Hepatocyte (in vitro differentiated cells): ENCODE results near the gene CAPN13.

Source experiments
- EZH2phosphoT487 ChIP-seq: fragments of 200-600 bp; sonication (generic); IDR thresholded peaks from one replicate; pipeline ENCODE4 v1.6.1; 2018; ENCODE audit warnings: antibody characterized with exemption, mild to moderate bottlenecking, low read depth, moderate library complexity; ENCODE audit not compliant: unreplicated experiment, severe bottlenecking
- TF ChIP-seq, protein P1 (sequence below): fragments of 200-600 bp; sonication (generic); IDR thresholded peaks from 2 replicates; pipeline ENCODE4 v1.5.1; 2016; ENCODE audit warnings: antibody characterized with exemption, mild to moderate bottlenecking; ENCODE audit not compliant: poor library complexity

GRCh38 chr2:30775833-30776232 is 31.4 kb downstream of the CAPN13 start:
- TF ChIP-seq, protein P1, sequence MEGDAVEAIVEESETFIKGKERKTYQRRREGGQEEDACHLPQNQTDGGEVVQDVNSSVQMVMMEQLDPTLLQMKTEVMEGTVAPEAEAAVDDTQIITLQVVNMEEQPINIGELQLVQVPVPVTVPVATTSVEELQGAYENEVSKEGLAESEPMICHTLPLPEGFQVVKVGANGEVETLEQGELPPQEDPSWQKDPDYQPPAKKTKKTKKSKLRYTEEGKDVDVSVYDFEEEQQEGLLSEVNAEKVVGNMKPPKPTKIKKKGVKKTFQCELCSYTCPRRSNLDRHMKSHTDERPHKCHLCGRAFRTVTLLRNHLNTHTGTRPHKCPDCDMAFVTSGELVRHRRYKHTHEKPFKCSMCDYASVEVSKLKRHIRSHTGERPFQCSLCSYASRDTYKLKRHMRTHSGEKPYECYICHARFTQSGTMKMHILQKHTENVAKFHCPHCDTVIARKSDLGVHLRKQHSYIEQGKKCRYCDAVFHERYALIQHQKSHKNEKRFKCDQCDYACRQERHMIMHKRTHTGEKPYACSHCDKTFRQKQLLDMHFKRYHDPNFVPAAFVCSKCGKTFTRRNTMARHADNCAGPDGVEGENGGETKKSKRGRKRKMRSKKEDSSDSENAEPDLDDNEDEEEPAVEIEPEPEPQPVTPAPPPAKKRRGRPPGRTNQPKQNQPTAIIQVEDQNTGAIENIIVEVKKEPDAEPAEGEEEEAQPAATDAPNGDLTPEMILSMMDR: no peak
- no peak for TF ChIP-seq EZH2phosphoT487
